ENCODE results near the gene SLCO1A2. TPM values are rescaled to one million over a fixed set of nuclear protein-coding genes. Genes with fewer than 3 reads are reported as not detected.

Gene SLCO1A2
- total and polyA plus RNA-seq, 2 of the 4 experiments (the other 2 are of a cell fraction): not detected

- Histone ChIP-seq H3K4me2 (ENCODE audit: low read depth, low read length) (no peak overlapping the region), H2AK9ac (replicated peaks; ENCODE audit: low read depth, low read length, poor library complexity) (no peak overlapping the region), H2BK20ac (ENCODE audit: low read depth, low read length) (no peak overlapping the region), H2BK120ac (ENCODE audit: low read depth, low read length) (no peak overlapping the region), H3K9ac (ENCODE audit: low read depth, low read length) (no peak overlapping the region), H4K91ac (ENCODE audit: insufficient read depth, low read depth, low read length) (no peak overlapping the region), H3K18ac (ENCODE audit: low read depth, low read length) (no peak overlapping the region), H4K5ac (ENCODE audit: low read depth, low read length) (no peak overlapping the region), H2AFZ (replicated peaks; ENCODE audit: low read length, poor library complexity) (no peak overlapping the region), H3K27ac (ENCODE audit: insufficient read depth, low read length) (no peak overlapping the region), H3K9me3 (ENCODE audit: control insufficient read depth, insufficient read depth, low read length) (no peaks in the 10 kb centered on the region), H3K79me1 (ENCODE audit: low read depth in 1 of 2, low read length in 2 of 2) (no peaks in the 10 kb centered on the region), H3K4me1 (ENCODE audit: control insufficient read depth, insufficient read depth, low read length) (no peaks in the 10 kb centered on the region), H4K8ac (ENCODE audit: low read depth in 2 of 2, low read length in 2 of 2) (no peak overlapping the region), H3K27me3 (ENCODE audit: control insufficient read depth, insufficient read depth, low read length) (no peaks in the 10 kb centered on the region), H4K20me1 (ENCODE audit: insufficient read depth, low read length) (no peaks in the 10 kb centered on the region), H3K4ac (ENCODE audit: low read depth, low read length) (no peak overlapping the region), H2BK5ac (ENCODE audit: low read depth, low read length, poor library complexity, severe bottlenecking) (no peak overlapping the region), H2AK5ac (ENCODE audit: low read depth, low read length) (no peak overlapping the region), H3K23ac (ENCODE audit: low read depth, low read length) (no peak overlapping the region), H2BK15ac (ENCODE audit: low read depth, low read length) (no peak overlapping the region), H3K4me3 (ENCODE audit: insufficient read depth, low read depth, low read length) (no peak overlapping the region), H3K36me3 (ENCODE audit: control insufficient read depth, insufficient read depth, low read length) (no peaks in the 10 kb centered on the region), H3K14ac (replicated peaks; ENCODE audit: low read depth, low read length) (no peak overlapping the region), H3K9me1 (ENCODE audit: insufficient read depth, low read length) (no peaks in the 10 kb centered on the region), H3K56ac (ENCODE audit: extremely low read depth, insufficient read depth, low read length) (no peak overlapping the region)
- in situ Hi-C loops (cut with MboI; ENCODE audit: low sequenced_read_pairs) (no loop called here), intact Hi-C loops (cut with micrococcal nuclease) (no loop called here), dilution Hi-C loops (cut with HindIII; ENCODE audit: low sequenced_read_pairs, unreplicated experiment) (no loop called here)
- ChIA-PET CTCF (no interaction called here), POLR2A (ENCODE audit: unreplicated experiment) (no interaction called here)
- DNase-seq (no peak), ATAC-seq (ENCODE audit: low read depth) (no peak)
- no CpG with 5 or more reads among the region's 2 CpGs for WGBS, 2 experiments (ENCODE audit: extremely low coverage in 2 of 2, insufficient read length in 1 of 2)
- TF ChIP-seq, protein P1, sequence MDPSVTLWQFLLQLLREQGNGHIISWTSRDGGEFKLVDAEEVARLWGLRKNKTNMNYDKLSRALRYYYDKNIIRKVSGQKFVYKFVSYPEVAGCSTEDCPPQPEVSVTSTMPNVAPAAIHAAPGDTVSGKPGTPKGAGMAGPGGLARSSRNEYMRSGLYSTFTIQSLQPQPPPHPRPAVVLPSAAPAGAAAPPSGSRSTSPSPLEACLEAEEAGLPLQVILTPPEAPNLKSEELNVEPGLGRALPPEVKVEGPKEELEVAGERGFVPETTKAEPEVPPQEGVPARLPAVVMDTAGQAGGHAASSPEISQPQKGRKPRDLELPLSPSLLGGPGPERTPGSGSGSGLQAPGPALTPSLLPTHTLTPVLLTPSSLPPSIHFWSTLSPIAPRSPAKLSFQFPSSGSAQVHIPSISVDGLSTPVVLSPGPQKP (IDR thresholded peaks at IDR 0.05; ENCODE audit: borderline replicate concordance, low read depth, low read length): no peak
- TF ChIP-seq MAZ (IDR thresholded peaks at IDR 0.05; ENCODE audit: borderline replicate concordance, low read depth, low read length) (no peak), POLR2A (IDR thresholded peaks at IDR 0.05; ENCODE audit: low read depth, low read length) (no peak), BHLHE40 (IDR thresholded peaks at IDR 0.05; ENCODE audit: low read depth, low read length) (no peak), MAFK (IDR thresholded peaks at IDR 0.05; ENCODE audit: low read depth, low read length) (no peak), CEBPB (IDR thresholded peaks at IDR 0.05; ENCODE audit: low read depth, low read length) (no peak), NFE2L2 (IDR thresholded peaks at IDR 0.05; ENCODE audit: low read depth, low read length) (no peak), CTCF (conservative IDR thresholded peaks at IDR 0.05; ENCODE audit: low read depth, low read length) (no peak), FOS (IDR thresholded peaks at IDR 0.05; ENCODE audit: low read depth, low read length) (no peak), SMC3 (IDR thresholded peaks at IDR 0.05; ENCODE audit: low read depth, low read length) (no peak), USF2 (IDR thresholded peaks at IDR 0.05; ENCODE audit: low read depth, low read length) (no peak), MXI1 (IDR thresholded peaks at IDR 0.05; ENCODE audit: borderline replicate concordance, low read depth, low read length) (no peak), RAD21 (IDR thresholded peaks at IDR 0.05; ENCODE audit: low read length) (no peak), RFX5 (IDR thresholded peaks at IDR 0.05; ENCODE audit: low read depth, low read length) (no peak)
- no TSS peak for BruUV-seq (replicated peaks)
These were observed 49.5 kb upstream of the SLCO1A2 start for GRCh38 chr12:21384261-21384660.
